Effector memory CD4-positive, alpha-beta T cell (primary cell): ENCODE results near the gene ZFHX3.

ENCODE experiments used
- DNase-seq, 3 donors: peaks; one replicate each; pipeline ENCODE4 v3.0.0-alpha.2; 2020
- H3K27ac ChIP-seq: 2 replicates; pipeline ENCODE4 v1.7.0; 2013; ENCODE audit warnings: mild to moderate bottlenecking, low read length, moderate library complexity; ENCODE audit not compliant: insufficient read depth, poor library complexity, severe bottlenecking
- H3K27me3 ChIP-seq: replicated peaks from 2 replicates; pipeline ENCODE4 v1.7.0; 2013; ENCODE audit warnings: mild to moderate bottlenecking, low read length; ENCODE audit not compliant: insufficient read depth, control insufficient read depth, poor library complexity, severe bottlenecking
- H3K36me3 ChIP-seq: 2 replicates; pipeline ENCODE4 v1.7.0; 2013; ENCODE audit warnings: mild to moderate bottlenecking, low read length, moderate library complexity; ENCODE audit not compliant: control insufficient read depth, insufficient read depth
- H3K4me1 ChIP-seq: 2 replicates; pipeline ENCODE4 v1.7.0; 2013; ENCODE audit warnings: low read length, mild to moderate bottlenecking; ENCODE audit not compliant: control insufficient read depth, insufficient read depth, poor library complexity, severe bottlenecking
- H3K4me3 ChIP-seq: 2 replicates; pipeline ENCODE4 v1.7.0; 2013; ENCODE audit warnings: low read length, low read depth, mild to moderate bottlenecking; ENCODE audit not compliant: insufficient read depth, poor library complexity, severe bottlenecking
- H3K9me3 ChIP-seq: 2 replicates; pipeline ENCODE4 v1.7.0; 2013; ENCODE audit warnings: mild to moderate bottlenecking, low read length, moderate library complexity; ENCODE audit not compliant: control insufficient read depth

Gene ZFHX3

GRCh38 chr16:72845322-72846020 is 202.5 kb downstream of the ZFHX3 start:
- no peaks in the 10 kb centered on the region for H3K27me3 ChIP-seq
- no peak overlapping the region for H3K4me3 ChIP-seq
- no peaks in the 10 kb centered on the region for H3K9me3 ChIP-seq
- H3K27ac ChIP-seq, result no peak overlapping the region
- no peak for DNase-seq
- H3K36me3 ChIP-seq, result no peaks in the 10 kb centered on the region
- no peaks in the 10 kb centered on the region for H3K4me1 ChIP-seq

DNA sequence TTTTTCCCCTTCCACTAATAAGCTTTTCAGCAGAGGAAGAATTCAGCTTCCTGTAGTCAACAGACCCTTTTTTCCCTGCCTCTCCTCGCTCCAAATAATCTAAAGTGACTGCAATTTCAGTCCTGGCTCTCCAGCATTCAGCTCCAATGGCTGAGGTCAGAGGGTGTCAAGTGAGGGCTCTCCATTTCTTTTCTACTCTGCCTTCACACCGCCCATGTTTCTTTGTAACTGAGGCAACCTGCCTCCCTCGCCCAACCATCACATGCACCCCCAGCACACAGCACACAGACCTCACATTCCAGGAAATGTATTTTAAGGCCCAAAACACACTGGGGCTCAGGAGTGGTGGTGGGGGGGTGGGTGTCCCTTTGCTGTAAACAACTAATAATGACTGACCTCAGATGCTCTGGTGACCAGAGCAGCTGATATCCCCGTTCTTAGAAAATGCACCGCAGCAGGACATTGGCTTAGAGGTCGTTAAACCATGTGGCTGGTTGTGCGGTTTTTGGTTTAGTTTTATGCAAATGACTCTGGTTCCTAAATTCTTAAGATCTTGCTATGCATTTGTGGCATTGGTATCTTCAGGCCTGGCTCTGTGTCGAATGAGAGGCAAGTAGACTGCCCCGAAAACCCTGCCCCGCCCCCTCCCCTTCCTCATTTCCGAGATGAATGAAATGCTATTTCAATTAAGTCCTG is 203.6 kb downstream of the ZFHX3 start:
- Histone ChIP-seq H3K4me1 (no peaks in the 10 kb centered on the region), H3K9me3 (no peaks in the 10 kb centered on the region), H3K27ac (no peak overlapping the region), H3K27me3 (no peaks in the 10 kb centered on the region), H3K36me3 (no peaks in the 10 kb centered on the region), H3K4me3 (no peak overlapping the region)
- DNase-seq, result no peak

GRCh38 chr16:72841506-72841905 is 206.4 kb downstream of the ZFHX3 start:
- Histone ChIP-seq H3K36me3 (no peaks in the 10 kb centered on the region), H3K4me1 (no peaks in the 10 kb centered on the region)
- DNase-seq, result no peak

DNA sequence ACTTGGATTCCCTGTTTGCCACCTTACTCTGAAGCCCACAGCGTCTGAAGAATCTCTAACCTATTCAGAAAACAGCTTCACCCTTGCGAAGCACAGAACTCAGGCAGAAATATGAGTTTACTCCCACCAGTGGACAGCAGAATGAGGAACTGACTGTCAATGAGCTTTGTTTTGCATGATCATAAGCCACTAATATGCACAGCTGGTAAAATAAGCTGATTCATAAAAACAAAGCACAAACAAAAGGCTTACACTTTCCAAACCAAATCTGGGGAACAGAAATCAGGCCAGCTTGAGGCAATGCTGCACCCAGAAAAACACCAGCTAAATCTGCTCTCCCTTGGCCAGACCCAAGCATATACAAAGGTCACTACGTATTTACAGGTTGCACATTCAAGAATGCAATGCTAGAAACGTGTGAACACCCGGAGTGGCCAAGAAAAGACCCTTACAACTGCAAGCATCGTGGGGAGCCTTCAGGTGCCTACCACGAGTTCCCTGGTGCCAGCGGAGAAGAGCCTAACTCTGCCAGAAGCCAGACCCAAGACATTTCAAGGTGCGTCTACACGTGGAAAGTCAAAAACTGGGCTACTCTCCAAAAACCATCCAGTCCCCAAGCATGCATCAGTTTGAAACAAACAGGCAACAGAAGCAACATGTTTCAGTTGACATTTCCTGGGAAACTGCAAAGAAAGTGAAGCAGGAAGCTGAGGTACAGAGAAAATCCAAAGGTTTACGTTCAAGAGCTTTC is 207.1 kb downstream of the ZFHX3 start:
- no peak overlapping the region for H3K4me3 ChIP-seq
- no peaks in the 10 kb centered on the region for H3K36me3 ChIP-seq
- H3K27me3 ChIP-seq, result no peaks in the 10 kb centered on the region
- H3K9me3 ChIP-seq, result no peaks in the 10 kb centered on the region
- DNase-seq, result no peak
- no peaks in the 10 kb centered on the region for H3K4me1 ChIP-seq
- H3K27ac ChIP-seq, result no peak overlapping the region

More at GRCh38 chr16:72841506-72841905, 206.4 kb downstream of the ZFHX3 start:
- Histone ChIP-seq H3K27me3 (no peaks in the 10 kb centered on the region), H3K9me3 (no peaks in the 10 kb centered on the region), H3K4me3 (no peak overlapping the region), H3K27ac (no peak overlapping the region)

- no peak for DNase-seq
- Histone ChIP-seq H3K4me3 (no peak overlapping the region), H3K4me1 (no peaks in the 10 kb centered on the region)
These were observed 209.0 kb downstream of the ZFHX3 start for GRCh38 chr16:72838951-72839350.

GRCh38 chr16:72838586-72838910 is 209.4 kb downstream of the ZFHX3 start:
- Histone ChIP-seq H3K9me3 (no peaks in the 10 kb centered on the region), H3K4me1 (no peaks in the 10 kb centered on the region), H3K36me3 (no peaks in the 10 kb centered on the region), H3K27me3 (no peaks in the 10 kb centered on the region), H3K4me3 (no peak overlapping the region), H3K27ac (no peak overlapping the region)
- DNase-seq, result no peak

More at GRCh38 chr16:72838951-72839350, 209.0 kb downstream of the ZFHX3 start:
- Histone ChIP-seq H3K27ac (no peak overlapping the region), H3K9me3 (no peaks in the 10 kb centered on the region), H3K27me3 (no peaks in the 10 kb centered on the region), H3K36me3 (no peaks in the 10 kb centered on the region)

DNA sequence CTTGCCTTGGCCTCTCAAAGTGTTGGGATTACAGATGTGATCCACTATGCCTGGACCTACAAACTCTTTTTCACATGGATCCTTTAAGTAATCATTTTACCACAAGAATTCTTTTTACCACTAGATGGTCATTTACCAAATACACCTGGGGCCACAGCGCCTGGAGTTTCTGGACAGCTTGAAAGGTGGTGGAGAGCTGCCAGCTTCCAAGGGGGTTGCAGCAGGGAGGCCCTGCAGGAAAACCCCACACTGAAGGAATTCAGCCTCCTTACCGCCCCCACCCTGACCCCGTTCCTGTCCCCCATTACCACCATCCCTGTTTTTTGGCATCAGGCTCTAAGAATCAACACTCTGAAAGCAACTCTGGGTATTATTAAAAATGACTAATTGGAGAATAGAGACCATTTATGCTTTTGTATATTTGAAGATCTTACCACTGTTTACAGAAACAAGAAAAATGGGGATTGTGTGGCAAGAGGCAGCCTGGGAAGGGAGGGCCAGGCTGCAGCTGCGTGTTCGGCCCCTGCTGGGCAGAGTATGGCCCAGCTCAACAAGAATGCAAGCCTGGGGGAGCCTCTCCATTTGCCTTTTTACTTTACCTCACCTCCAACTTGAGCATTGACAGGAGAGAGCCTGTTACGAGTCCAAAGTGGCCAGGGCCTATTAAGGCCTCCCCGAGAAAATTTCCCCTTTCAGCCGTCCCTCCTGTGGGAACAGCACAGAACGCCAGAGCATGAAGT is 209.9 kb downstream of the ZFHX3 start:
- no peak overlapping the region for H3K4me3 ChIP-seq
- no peaks in the 10 kb centered on the region for H3K36me3 ChIP-seq
- no peaks in the 10 kb centered on the region for H3K9me3 ChIP-seq
- no peak overlapping the region for H3K27ac ChIP-seq
- H3K4me1 ChIP-seq, result no peaks in the 10 kb centered on the region
- no peak for DNase-seq
- no peaks in the 10 kb centered on the region for H3K27me3 ChIP-seq

DNA sequence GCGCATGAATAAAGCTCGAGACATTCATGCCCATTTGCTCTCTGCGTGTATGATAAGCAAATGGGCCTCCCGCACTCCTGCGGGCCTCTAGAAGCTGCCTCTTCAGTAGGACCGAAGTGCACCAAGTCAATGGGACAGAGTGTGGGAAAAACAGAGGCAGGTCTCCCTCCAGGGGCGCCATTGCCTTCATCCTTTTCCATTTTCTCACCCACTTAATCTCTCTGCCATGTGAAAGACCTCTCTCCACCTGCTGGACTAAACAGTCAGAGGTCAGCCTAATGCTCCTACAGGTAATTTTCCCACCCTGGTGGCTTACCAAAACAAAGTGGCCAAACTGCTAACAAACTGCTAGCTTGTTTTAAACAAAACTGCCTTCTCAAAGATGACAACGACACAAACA is 210.9 kb downstream of the ZFHX3 start:
- H3K4me1 ChIP-seq, result no peaks in the 10 kb centered on the region
- no peak overlapping the region for H3K4me3 ChIP-seq
- no peaks in the 10 kb centered on the region for H3K36me3 ChIP-seq
- H3K9me3 ChIP-seq, result no peaks in the 10 kb centered on the region
- no peaks in the 10 kb centered on the region for H3K27me3 ChIP-seq
- no peak overlapping the region for H3K27ac ChIP-seq
- DNase-seq, result no peak

- Histone ChIP-seq H3K9me3 (no peaks in the 10 kb centered on the region), H3K27ac (no peak overlapping the region), H3K4me1 (no peaks in the 10 kb centered on the region), H3K27me3 (no peaks in the 10 kb centered on the region), H3K36me3 (no peaks in the 10 kb centered on the region), H3K4me3 (no peak overlapping the region)
- DNase-seq, result no peak
These were observed 211.7 kb downstream of the ZFHX3 start for GRCh38 chr16:72836181-72836580.
